Calu3 (cell line): ENCODE data around the gene CIAO2B. TPM values are rescaled to one million over a fixed set of nuclear protein-coding genes. Genes with fewer than 3 reads are reported as not detected.

ENCODE experiments used
- BruUV-seq: library from RNA; stranded (reverse); fragments of 400-500 nt; replicated peaks from 2 replicates; lab custom pipeline; 2021; lab: Mats Ljungman, UMichigan
- CTCF ChIA-PET: fragments of 300-600 bp; sonication (Branson Sonifier 250); formaldehyde crosslinking; loops from one replicate; lab custom pipeline; 2022; ENCODE audit warnings: antibody characterized with exemption; lab: Charles Lee
- DNase-seq: peaks from one replicate; pipeline ENCODE4 v3.0.0; 2022
- H3K27ac Mint-ChIP-seq: one replicate; pipeline ENCODE4 v1.8.0; 2022; ENCODE audit warnings: mixed read lengths; ENCODE audit not compliant: unreplicated experiment
- H3K27me3 Mint-ChIP-seq: one replicate; pipeline ENCODE4 v1.8.0; 2022; ENCODE audit warnings: mixed read lengths; ENCODE audit not compliant: unreplicated experiment
- H3K36me3 Mint-ChIP-seq: one replicate; pipeline ENCODE4 v1.8.0; 2022; ENCODE audit warnings: mild to moderate bottlenecking, moderate library complexity, mixed read lengths; ENCODE audit not compliant: insufficient read depth, unreplicated experiment
- H3K4me1 Mint-ChIP-seq: one replicate; pipeline ENCODE4 v1.8.0; 2022; ENCODE audit warnings: mild to moderate bottlenecking, low read depth, mixed read lengths; ENCODE audit not compliant: unreplicated experiment
- H3K4me3 Mint-ChIP-seq: one replicate; pipeline ENCODE4 v1.8.0; 2022; ENCODE audit warnings: mild to moderate bottlenecking, low read depth, moderate library complexity, mixed read lengths; ENCODE audit not compliant: unreplicated experiment
- H3K9me3 Mint-ChIP-seq: one replicate; pipeline ENCODE4 v1.8.0; 2022; ENCODE audit warnings: low read depth, mixed read lengths; ENCODE audit not compliant: unreplicated experiment
- CTCF ChIP-seq: fragments of 200-600 bp; IDR thresholded peaks from one replicate; pipeline ENCODE4 v1.8.0; 2022; ENCODE audit warnings: antibody characterized with exemption; ENCODE audit not compliant: unreplicated experiment
- intact Hi-C: fragments of 100-400 bp; cut with micrococcal nuclease; formaldehyde crosslinking; loops from one replicate; pipeline ENCODE4 v1.10.0; 2022; ENCODE audit not compliant: unreplicated experiment
- total RNA-seq: library from RNA; stranded (reverse); gene quantifications from 2 replicates; pipeline ENCODE4 v1.2.3, GENCODE V29; 2022

The CIAO2B gene
- total RNA-seq, 1 experiment from 2014 or later, result 121 TPM

- Mint-ChIP-seq H3K36me3 (no peaks in the 10 kb centered on the region), H3K4me3 (no peak overlapping the region), H3K27ac (no peak overlapping the region), H3K27me3 (peaks cover 50% of the 10 kb centered on the region), H3K9me3 (no peaks in the 10 kb centered on the region), H3K4me1 (no peaks in the 10 kb centered on the region)
- TF ChIP-seq CTCF, result no peak
- intact Hi-C loops, result no loop called here
- CTCF ChIA-PET, result no interaction called here
- BruUV-seq, result no TSS peak
- no peak for DNase-seq
Measured at GRCh38 chr16:66911801-66912200, 22.4 kb downstream of the CIAO2B start.

GRCh38 chr16:66911112-66911511 is 23.1 kb downstream of the CIAO2B start:
- no peak for DNase-seq
- Mint-ChIP-seq H3K27me3 (peaks cover 50% of the 10 kb centered on the region), H3K27ac (no peak overlapping the region), H3K4me3 (no peak overlapping the region), H3K9me3 (no peaks in the 10 kb centered on the region), H3K36me3 (no peaks in the 10 kb centered on the region), H3K4me1 (peaks cover 3% of the 10 kb centered on the region)
- no TSS peak for BruUV-seq
- TF ChIP-seq CTCF, result no peak
- intact Hi-C loops, result no loop called here
- CTCF ChIA-PET, result interaction anchor here (0.7 to 1.3 kb wide), 2 partner anchors 18 to 43 kb away, joined by 3 to 8 read pairs; no protein-coding TSS in a partner anchor

- Mint-ChIP-seq H3K27me3 (peaks cover 46% of the 10 kb centered on the region), H3K4me3 (no peak overlapping the region), H3K36me3 (no peaks in the 10 kb centered on the region), H3K4me1 (peaks cover 10% of the 10 kb centered on the region), H3K9me3 (no peaks in the 10 kb centered on the region), H3K27ac (no peak overlapping the region)
- DNase-seq, result no peak
- intact Hi-C loops, result no loop called here
- TF ChIP-seq CTCF, result no peak
- CTCF ChIA-PET, result interaction anchor here (0.7 to 1.3 kb wide), 6 partner anchors 12 to 43 kb away, joined by 3 to 8 read pairs (median 4); no protein-coding TSS in a partner anchor
- BruUV-seq, result no TSS peak
Measured at GRCh38 chr16:66910175-66910940, 23.8 kb downstream of the CIAO2B start.

- Mint-ChIP-seq H3K4me3 (no peak overlapping the region), H3K36me3 (no peaks in the 10 kb centered on the region), H3K27ac (no peak overlapping the region), H3K9me3 (no peaks in the 10 kb centered on the region), H3K4me1 (peaks cover 10% of the 10 kb centered on the region), H3K27me3 (peaks cover 32% of the 10 kb centered on the region)
- DNase-seq, result no peak
- intact Hi-C loops, result no loop called here
- CTCF ChIA-PET, result interaction anchor here (1.1 kb wide), 1 partner anchor 18 kb away, joined by 4 read pairs; no protein-coding TSS in a partner anchor
- TF ChIP-seq CTCF, result no peak
- BruUV-seq, result no TSS peak
Measured at GRCh38 chr16:66908762-66909559, 25.2 kb downstream of the CIAO2B start.
